CD4-positive, alpha-beta T cell (primary cell): ENCODE data around the gene ROR1. TPM values are rescaled to one million over a fixed set of nuclear protein-coding genes. Genes with fewer than 3 reads are reported as not detected.

Source experiments
- ATAC-seq: fragments of 200-7000 bp; cut with Tn5 transposase; one replicate; pipeline ENCODE4 v1.10.0; 2022; ENCODE audit warnings: mild to moderate bottlenecking; ENCODE audit not compliant: poor library complexity
- CTCF ChIA-PET: fragments of 350-600 bp; sonication (Branson Sonifier 250); formaldehyde crosslinking; loops from one replicate; lab custom pipeline; 2021; ENCODE audit warnings: antibody characterized with exemption, inconsistent platforms; lab: Charles Lee
- POLR2A ChIA-PET: fragments of 350-600 bp; sonication (Branson Sonifier 250); formaldehyde crosslinking; loops from one replicate; lab custom pipeline; 2021; ENCODE audit warnings: antibody characterized with exemption, inconsistent platforms; lab: Charles Lee
- DNase-seq, 14 experiments: peaks; one replicate each; pipeline ENCODE4 v3.0.0-alpha.2; 2013 to 2020; ENCODE audit warnings: mixed read lengths in 2 of 14
- H3K27ac ChIP-seq, 2 donors: one replicate each; pipeline versions ENCODE4 v1.5.1 to v1.7.0; 2013; ENCODE audit warnings: low read length in 2 of 2, low read depth in 1 of 2, mild to moderate bottlenecking in 1 of 2
- H3K27me3 ChIP-seq, 2 experiments: 1 replicate in 1 of 2; 2 replicates in 1 of 2; pipeline versions ENCODE4 v1.6.1 to v1.7.0; 2013; ENCODE audit warnings: low read length in 2 of 2, control low read depth in 1 of 2, mild to moderate bottlenecking in 1 of 2, moderate library complexity in 1 of 2; ENCODE audit not compliant: insufficient read depth in 2 of 2, control insufficient read depth in 1 of 2
- H3K36me3 ChIP-seq: one replicate; pipeline ENCODE4 v1.6.1; 2013; ENCODE audit warnings: low read length, control low read depth; ENCODE audit not compliant: insufficient read depth
- H3K4me1 ChIP-seq: one replicate; pipeline ENCODE4 v1.6.1; 2013; ENCODE audit warnings: low read length, control low read depth; ENCODE audit not compliant: insufficient read depth
- H3K4me3 ChIP-seq: one replicate; pipeline ENCODE4 v1.5.1; 2013; ENCODE audit warnings: mild to moderate bottlenecking, low read length, moderate library complexity
- H3K9me3 ChIP-seq, 2 experiments: 1 replicate in 1 of 2; 2 replicates in 1 of 2; pipeline versions ENCODE4 v1.6.1 to v1.7.0; 2013; ENCODE audit warnings: low read length in 2 of 2, mild to moderate bottlenecking in 2 of 2, control low read depth in 1 of 2, moderate library complexity in 1 of 2; ENCODE audit not compliant: control insufficient read depth in 1 of 2, insufficient read depth in 1 of 2
- H3K27ac Mint-ChIP-seq: one replicate; pipeline ENCODE4 v1.8.0; 2020; ENCODE audit warnings: mixed read lengths
- H3K27me3 Mint-ChIP-seq: one replicate; pipeline ENCODE4 v1.8.0; 2021; ENCODE audit warnings: mixed read lengths
- H3K36me3 Mint-ChIP-seq: one replicate; pipeline ENCODE4 v1.8.0; 2021; ENCODE audit warnings: low read depth, mixed read lengths
- H3K4me1 Mint-ChIP-seq: one replicate; pipeline ENCODE4 v1.8.0; 2021; ENCODE audit warnings: low read depth, mixed read lengths
- H3K4me3 Mint-ChIP-seq: one replicate; pipeline ENCODE4 v1.8.0; 2020; ENCODE audit warnings: mild to moderate bottlenecking, mixed read lengths
- H3K9me3 Mint-ChIP-seq: one replicate; pipeline ENCODE4 v1.8.0; 2020; ENCODE audit warnings: mixed read lengths
- CTCF ChIP-seq: fragments of 200-600 bp; IDR thresholded peaks from one replicate; pipeline ENCODE4 v1.8.0; 2022; ENCODE audit warnings: antibody characterized with exemption, mild to moderate bottlenecking
- intact Hi-C, 2 experiments: fragments of 100-400 bp; cut with DNase I in 1 of 2; cut with micrococcal nuclease in 1 of 2; formaldehyde crosslinking; loops; one replicate each; pipeline versions ENCODE4 v1.15.1 to v1.9.0; 2023 to 2025; cut with DNase I, micrococcal nuclease
- total RNA-seq, 174 experiments: library from RNA in 2 of 174; stranded (reverse) in 2 of 174; gene quantifications; one replicate each; pipeline ENCODE4 v1.2.3 and lab custom pipeline; 2021 to 2026

The ROR1 gene
- total RNA-seq, 2 experiments from 2014 or later, result not detected

- H3K36me3 Mint-ChIP-seq, result no peaks in the 10 kb centered on the region
- H3K4me1 Mint-ChIP-seq, result no peaks in the 10 kb centered on the region
- Histone ChIP-seq H3K9me3 (no peaks in the 10 kb centered on the region), H3K4me1 (no peaks in the 10 kb centered on the region), H3K27ac (no peak overlapping the region), H3K27me3 (peaks cover 0 to 4% of the 10 kb centered on the region in 2 experiments), H3K4me3 (no peak overlapping the region), H3K36me3 (no peaks in the 10 kb centered on the region)
- ChIA-PET POLR2A (no interaction called here), CTCF (no interaction called here)
- no peak for DNase-seq
- no peak for ATAC-seq
- intact Hi-C loops, result no loop called here
- no peaks in the 10 kb centered on the region for H3K27me3 Mint-ChIP-seq
- no peaks in the 10 kb centered on the region for H3K9me3 Mint-ChIP-seq
- no peak for TF ChIP-seq CTCF
- no peak overlapping the region for H3K27ac Mint-ChIP-seq
- no peak overlapping the region for H3K4me3 Mint-ChIP-seq
Observed at GRCh38 chr1:63882048-63882704, 108.4 kb downstream of the ROR1 start.

- Mint-ChIP-seq H3K4me3 (no peak overlapping the region), H3K9me3 (no peaks in the 10 kb centered on the region), H3K27ac (no peak overlapping the region), H3K27me3 (no peaks in the 10 kb centered on the region), H3K4me1 (no peaks in the 10 kb centered on the region), H3K36me3 (no peaks in the 10 kb centered on the region)
- DNase-seq, result no peak
- CTCF ChIA-PET, result no interaction called here
- ATAC-seq, result no peak
- Histone ChIP-seq H3K27me3 (peaks cover 0 to 2% of the 10 kb centered on the region in 2 experiments), H3K27ac (no peak overlapping the region), H3K4me1 (no peaks in the 10 kb centered on the region), H3K4me3 (no peak overlapping the region), H3K9me3 (no peaks in the 10 kb centered on the region), H3K36me3 (no peaks in the 10 kb centered on the region)
- intact Hi-C loops, result no loop called here
- no peak for TF ChIP-seq CTCF
- POLR2A ChIA-PET, result no interaction called here
Observed at GRCh38 chr1:63883494-63884235, 109.8 kb downstream of the ROR1 start.

GRCh38 chr1:63884486-63884885 lies 110.7 kb downstream of the ROR1 start:
- Histone ChIP-seq H3K27me3 (peaks cover 0 to 3% of the 10 kb centered on the region in 2 experiments), H3K36me3 (no peaks in the 10 kb centered on the region), H3K9me3 (no peaks in the 10 kb centered on the region), H3K4me1 (no peaks in the 10 kb centered on the region), H3K27ac (no peak overlapping the region), H3K4me3 (no peak overlapping the region)
- Mint-ChIP-seq H3K4me3 (no peak overlapping the region), H3K27me3 (no peaks in the 10 kb centered on the region), H3K4me1 (no peaks in the 10 kb centered on the region), H3K27ac (no peak overlapping the region), H3K9me3 (no peaks in the 10 kb centered on the region), H3K36me3 (no peaks in the 10 kb centered on the region)
- no peak for ATAC-seq
- intact Hi-C loops, result no loop called here
- POLR2A ChIA-PET, result no interaction called here
- no peak for TF ChIP-seq CTCF
- DNase-seq, result no peak
- CTCF ChIA-PET, result no interaction called here
